Liver (tissue), 9 donors: ENCODE measurements around the gene EZH1. TPM values are rescaled to one million over a fixed set of nuclear protein-coding genes. Genes with fewer than 3 reads are reported as not detected.

Experiments used
- DNase-seq: peaks from one replicate; pipeline ENCODE4 v3.0.0-alpha.2; 2017; ENCODE audit warnings: low spot score
- H3K27ac ChIP-seq, 2 donors: one replicate each; pipeline ENCODE4 v1.7.0; 2013; ENCODE audit warnings: inconsistent platforms in 2 of 2, low read length in 2 of 2, control low read depth in 1 of 2, low read depth in 1 of 2, mild to moderate bottlenecking in 1 of 2
- H3K27me3 ChIP-seq, 4 donors: one replicate each; pipeline versions ENCODE4 v1.6.1 to v1.7.0; 2013; ENCODE audit warnings: low read length in 3 of 4, inconsistent platforms in 1 of 4, mild to moderate bottlenecking in 1 of 4, moderate library complexity in 1 of 4; ENCODE audit not compliant: control insufficient read depth in 4 of 4, insufficient read depth in 4 of 4
- H3K36me3 ChIP-seq, 4 donors: one replicate each; pipeline versions ENCODE4 v1.6.1 to v1.7.0; 2013; ENCODE audit warnings: low read length in 3 of 4, mild to moderate bottlenecking in 3 of 4, low read depth in 1 of 4, moderate library complexity in 1 of 4; ENCODE audit not compliant: control insufficient read depth in 4 of 4, insufficient read depth in 3 of 4
- H3K4me1 ChIP-seq, 4 donors: one replicate each; pipeline versions ENCODE4 v1.6.1 to v1.7.0; 2013; ENCODE audit warnings: low read length in 3 of 4, mild to moderate bottlenecking in 3 of 4, moderate library complexity in 1 of 4; ENCODE audit not compliant: control insufficient read depth in 4 of 4, insufficient read depth in 4 of 4
- H3K4me3 ChIP-seq, 3 donors: one replicate each; pipeline versions ENCODE4 v1.6.1 to v1.7.0; 2013; ENCODE audit warnings: low read length in 3 of 3, control low read depth in 1 of 3, low read depth in 1 of 3, mild to moderate bottlenecking in 1 of 3
- H3K9ac ChIP-seq, 2 donors: one replicate each; pipeline ENCODE4 v1.7.0; 2013; ENCODE audit warnings: low read length in 2 of 2, mild to moderate bottlenecking in 2 of 2, moderate library complexity in 2 of 2, control low read depth in 1 of 2, low read depth in 1 of 2
- H3K9me3 ChIP-seq, 4 donors: one replicate each; pipeline versions ENCODE4 v1.6.1 to v1.7.0; 2013; ENCODE audit warnings: low read length in 3 of 4; ENCODE audit not compliant: control insufficient read depth in 4 of 4
- CTCF ChIP-seq: fragments of 150-350 bp; IDR thresholded peaks from 2 replicates; pipeline ENCODE4 v1.5.1; 2017; ENCODE audit warnings: improper control_type of control experiment, low read depth, low read length; ENCODE audit not compliant: missing input control
- EGR1 ChIP-seq, 2 donors: IDR thresholded peaks; 2 replicates each; pipeline ENCODE4 v1.6.1; 2016 to 2018; ENCODE audit warnings: antibody characterized with exemption in 2 of 2, low read depth in 2 of 2
- FOXA1 ChIP-seq: IDR thresholded peaks from 2 replicates; pipeline ENCODE4 v1.6.1; 2016; ENCODE audit warnings: antibody characterized with exemption
- FOXA2 ChIP-seq: IDR thresholded peaks from 2 replicates; pipeline ENCODE4 v1.6.1; 2016; ENCODE audit warnings: antibody characterized with exemption
- GABPA ChIP-seq, 2 donors: IDR thresholded peaks in 1 of 2; conservative IDR thresholded peaks in 1 of 2; 2 replicates each; pipeline ENCODE4 v1.6.1; 2016; ENCODE audit warnings: antibody characterized with exemption in 2 of 2, mild to moderate bottlenecking in 1 of 2, moderate library complexity in 1 of 2
- HNF4A ChIP-seq, 2 donors: conservative IDR thresholded peaks; 2 replicates each; pipeline ENCODE4 v1.6.1; 2016; ENCODE audit warnings: antibody characterized with exemption in 2 of 2, mild to moderate bottlenecking in 2 of 2
- HNF4G ChIP-seq: IDR thresholded peaks from 2 replicates; pipeline ENCODE4 v1.6.1; 2016; ENCODE audit warnings: antibody characterized with exemption
- JUND ChIP-seq, 2 donors: IDR thresholded peaks; 2 replicates each; pipeline ENCODE4 v1.6.1; 2016; ENCODE audit warnings: antibody characterized with exemption in 2 of 2
- MAX ChIP-seq: IDR thresholded peaks from 2 replicates; pipeline ENCODE4 v1.6.1; 2016; ENCODE audit warnings: antibody characterized with exemption
- NR2F2 ChIP-seq: IDR thresholded peaks from 2 replicates; pipeline ENCODE4 v1.6.1; 2016; ENCODE audit warnings: antibody characterized with exemption
- RAD21 ChIP-seq, 2 donors: IDR thresholded peaks; 2 replicates each; pipeline ENCODE4 v1.6.1; 2016; ENCODE audit warnings: antibody characterized with exemption in 2 of 2, mild to moderate bottlenecking in 2 of 2
- RXRA ChIP-seq, 2 donors: IDR thresholded peaks; 2 replicates each; pipeline ENCODE4 v1.6.1; 2017 to 2018; ENCODE audit warnings: antibody characterized with exemption in 2 of 2, mild to moderate bottlenecking in 1 of 2
- SP1 ChIP-seq: IDR thresholded peaks from 2 replicates; pipeline ENCODE4 v1.6.1; 2018; ENCODE audit warnings: antibody characterized with exemption, mild to moderate bottlenecking
- TAF1 ChIP-seq: conservative IDR thresholded peaks from 2 replicates; pipeline ENCODE4 v1.6.1; 2016; ENCODE audit warnings: antibody characterized with exemption, mild to moderate bottlenecking
- YY1 ChIP-seq: IDR thresholded peaks from 2 replicates; pipeline ENCODE4 v1.6.1; 2016; ENCODE audit warnings: antibody characterized with exemption, mild to moderate bottlenecking
- WGBS: extraction: QIAGEN DNeasy Blood & Tissue Kit; methylation state at CpG from one replicate; pipeline ENCODE4 v1.1.7; 2013; 5-methylcytosine and 5-hydroxymethylcytosine counted together
- polyA plus RNA-seq, 2 donors: library from polyadenylated mRNA; stranded (reverse) in 1 of 2; unstranded in 1 of 2; fragments of 200-250 nt in 1 of 2; fragments of >200 nt in 1 of 2; fragmentation: Nextera tagmentation in 1 of 2; extraction: Ambion mirVana in 1 of 2; gene quantifications; one replicate each; pipeline versions ENCODE4 v1.2.1 to v1.2.3, GENCODE V29; 2013 to 2015
- total RNA-seq, 2 donors: library from RNA; depleted of rRNA; stranded (reverse); fragments of >200 nt; gene quantifications; one replicate each; pipeline ENCODE4 v1.2.3, GENCODE V29; 2014
- TF ChIP-seq, protein P1 (sequence below): IDR thresholded peaks from 2 replicates; pipeline ENCODE4 v1.6.1; 2016; ENCODE audit warnings: antibody characterized with exemption, mild to moderate bottlenecking
- TF ChIP-seq, protein P2 (sequence below): IDR thresholded peaks from 2 replicates; pipeline ENCODE4 v1.6.1; 2016; ENCODE audit warnings: antibody characterized with exemption
- TF ChIP-seq, protein P3 (sequence below): IDR thresholded peaks from 2 replicates; pipeline ENCODE4 v1.6.1; 2016; ENCODE audit warnings: antibody characterized with exemption
- donor health status: healthy.
- donor health status: healthy.
- donor health status: healthy.
- donor health status: healthy.
- donor health status: healthy.

The EZH1 gene
- total and polyA plus RNA-seq, 4 donors: 4.3 to 18.3 (median 10.9) TPM

GRCh38 chr17:42702446-42702845 is 42.4 kb downstream of the EZH1 start (continued):
- TF ChIP-seq FOXA2: no peak

DNA sequence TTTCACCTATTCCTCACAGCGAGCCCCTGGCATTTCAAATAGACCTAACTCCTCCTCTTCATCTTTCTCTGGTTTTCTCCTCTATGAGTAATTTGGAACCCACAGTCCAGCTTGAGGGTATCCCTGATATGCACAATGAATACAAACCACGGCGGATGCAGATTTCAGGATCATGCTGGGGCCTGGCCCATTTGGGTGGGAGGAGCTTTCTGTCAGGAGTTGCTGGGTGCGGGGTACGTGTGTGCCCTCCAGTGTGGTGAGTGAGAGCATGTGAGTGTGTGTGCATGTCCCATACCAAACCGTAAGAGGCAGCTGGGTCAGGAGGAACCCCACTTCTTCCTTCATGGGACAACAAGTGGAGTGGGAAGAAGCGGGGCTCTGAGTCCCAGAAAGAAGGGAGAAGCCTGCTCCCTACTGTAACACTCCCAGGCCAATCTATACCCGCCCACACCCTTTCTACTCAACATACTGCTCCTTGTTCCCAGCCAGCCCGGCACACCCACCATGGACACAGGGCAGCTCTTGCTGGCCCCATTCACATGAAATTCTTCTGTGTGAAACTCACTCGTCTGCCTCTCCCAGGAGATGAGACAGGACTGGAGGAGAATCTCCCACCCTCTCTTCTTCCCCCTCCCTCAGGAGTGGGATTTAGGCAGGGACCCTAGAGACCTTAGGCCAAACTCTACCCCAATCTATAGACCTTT is 44.1 kb downstream of the EZH1 start:
- Histone ChIP-seq H3K36me3 (peaks cover 14 to 53% (median 28%) of the 10 kb centered on the region in 4 donors), H3K4me1 (no peaks in the 10 kb centered on the region), H3K27me3 (no peaks in the 10 kb centered on the region), H3K4me3 (no peak overlapping the region), H3K9ac (no peak overlapping the region), H3K9me3 (no peaks in the 10 kb centered on the region), H3K27ac (no peak overlapping the region)
- TF ChIP-seq FOXA2 (no peak), YY1 (no peak), HNF4A (conservative IDR thresholded peaks at IDR 0.05) (no peak), EGR1 (IDR thresholded peaks at IDR 0.05; ENCODE audit: low read depth in 2 of 2) (no peak), RAD21 (IDR thresholded peaks at IDR 0.05) (no peak), GABPA (IDR thresholded peaks at IDR 0.05 in 1 of 2, conservative IDR thresholded peaks at IDR 0.05 in 1 of 2) (no peak), MAX (no peak), RXRA (IDR thresholded peaks at IDR 0.05) (no peak), NR2F2 (no peak), JUND (IDR thresholded peaks at IDR 0.05) (no peak), SP1 (no peak), HNF4G (no peak), FOXA1 (no peak), TAF1 (no peak)
- TF ChIP-seq, protein P1, sequence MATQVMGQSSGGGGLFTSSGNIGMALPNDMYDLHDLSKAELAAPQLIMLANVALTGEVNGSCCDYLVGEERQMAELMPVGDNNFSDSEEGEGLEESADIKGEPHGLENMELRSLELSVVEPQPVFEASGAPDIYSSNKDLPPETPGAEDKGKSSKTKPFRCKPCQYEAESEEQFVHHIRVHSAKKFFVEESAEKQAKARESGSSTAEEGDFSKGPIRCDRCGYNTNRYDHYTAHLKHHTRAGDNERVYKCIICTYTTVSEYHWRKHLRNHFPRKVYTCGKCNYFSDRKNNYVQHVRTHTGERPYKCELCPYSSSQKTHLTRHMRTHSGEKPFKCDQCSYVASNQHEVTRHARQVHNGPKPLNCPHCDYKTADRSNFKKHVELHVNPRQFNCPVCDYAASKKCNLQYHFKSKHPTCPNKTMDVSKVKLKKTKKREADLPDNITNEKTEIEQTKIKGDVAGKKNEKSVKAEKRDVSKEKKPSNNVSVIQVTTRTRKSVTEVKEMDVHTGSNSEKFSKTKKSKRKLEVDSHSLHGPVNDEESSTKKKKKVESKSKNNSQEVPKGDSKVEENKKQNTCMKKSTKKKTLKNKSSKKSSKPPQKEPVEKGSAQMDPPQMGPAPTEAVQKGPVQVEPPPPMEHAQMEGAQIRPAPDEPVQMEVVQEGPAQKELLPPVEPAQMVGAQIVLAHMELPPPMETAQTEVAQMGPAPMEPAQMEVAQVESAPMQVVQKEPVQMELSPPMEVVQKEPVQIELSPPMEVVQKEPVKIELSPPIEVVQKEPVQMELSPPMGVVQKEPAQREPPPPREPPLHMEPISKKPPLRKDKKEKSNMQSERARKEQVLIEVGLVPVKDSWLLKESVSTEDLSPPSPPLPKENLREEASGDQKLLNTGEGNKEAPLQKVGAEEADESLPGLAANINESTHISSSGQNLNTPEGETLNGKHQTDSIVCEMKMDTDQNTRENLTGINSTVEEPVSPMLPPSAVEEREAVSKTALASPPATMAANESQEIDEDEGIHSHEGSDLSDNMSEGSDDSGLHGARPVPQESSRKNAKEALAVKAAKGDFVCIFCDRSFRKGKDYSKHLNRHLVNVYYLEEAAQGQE: no peak
- TF ChIP-seq, protein P2, sequence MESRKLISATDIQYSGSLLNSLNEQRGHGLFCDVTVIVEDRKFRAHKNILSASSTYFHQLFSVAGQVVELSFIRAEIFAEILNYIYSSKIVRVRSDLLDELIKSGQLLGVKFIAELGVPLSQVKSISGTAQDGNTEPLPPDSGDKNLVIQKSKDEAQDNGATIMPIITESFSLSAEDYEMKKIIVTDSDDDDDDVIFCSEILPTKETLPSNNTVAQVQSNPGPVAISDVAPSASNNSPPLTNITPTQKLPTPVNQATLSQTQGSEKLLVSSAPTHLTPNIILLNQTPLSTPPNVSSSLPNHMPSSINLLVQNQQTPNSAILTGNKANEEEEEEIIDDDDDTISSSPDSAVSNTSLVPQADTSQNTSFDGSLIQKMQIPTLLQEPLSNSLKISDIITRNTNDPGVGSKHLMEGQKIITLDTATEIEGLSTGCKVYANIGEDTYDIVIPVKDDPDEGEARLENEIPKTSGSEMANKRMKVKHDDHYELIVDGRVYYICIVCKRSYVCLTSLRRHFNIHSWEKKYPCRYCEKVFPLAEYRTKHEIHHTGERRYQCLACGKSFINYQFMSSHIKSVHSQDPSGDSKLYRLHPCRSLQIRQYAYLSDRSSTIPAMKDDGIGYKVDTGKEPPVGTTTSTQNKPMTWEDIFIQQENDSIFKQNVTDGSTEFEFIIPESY: no peak
- TF ChIP-seq, protein P3, sequence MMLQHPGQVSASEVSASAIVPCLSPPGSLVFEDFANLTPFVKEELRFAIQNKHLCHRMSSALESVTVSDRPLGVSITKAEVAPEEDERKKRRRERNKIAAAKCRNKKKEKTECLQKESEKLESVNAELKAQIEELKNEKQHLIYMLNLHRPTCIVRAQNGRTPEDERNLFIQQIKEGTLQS: no peak
- WGBS: 85% methylated on average over 10 of the region's 10 CpGs
- no peak for DNase-seq

GRCh38 chr17:42699415-42699740 is 45.5 kb downstream of the EZH1 start:
- no peak overlapping the region for H3K4me3 ChIP-seq
- TF ChIP-seq RAD21 (IDR thresholded peaks at IDR 0.05) (no peak), NR2F2 (no peak), GABPA (IDR thresholded peaks at IDR 0.05 in 1 of 2, conservative IDR thresholded peaks at IDR 0.05 in 1 of 2) (no peak), MAX (no peak), CTCF (no peak), FOXA1 (no peak)
- TF ChIP-seq, protein P3: no peak
- TF ChIP-seq, protein P2: no peak
- no peaks in the 10 kb centered on the region for H3K4me1 ChIP-seq
- no peak overlapping the region for H3K27ac ChIP-seq
- no peaks in the 10 kb centered on the region for H3K9me3 ChIP-seq
- H3K27me3 ChIP-seq: no peaks in the 10 kb centered on the region
- DNase-seq: no peak
- 95% methylated on average over 4 of the region's 4 CpGs for whole genome bisulfite sequencing
- H3K9ac ChIP-seq: no peak overlapping the region
- H3K36me3 ChIP-seq: peaks cover 11 to 40% (median 17%) of the 10 kb centered on the region in 4 donors
